ENCODE measurements around the gene SLC22A25. TPM values are rescaled to one million over a fixed set of nuclear protein-coding genes. Genes with fewer than 3 reads are reported as not detected.
"Not testable (repeated sequence)": the region's sequence is repeated elsewhere in the genome, so short reads cannot be mapped to it uniquely, and the experiment has no call there.

SLC22A25 gene
- total and polyA plus RNA-seq, 3 donors from 2014 or later = not detected

DNA sequence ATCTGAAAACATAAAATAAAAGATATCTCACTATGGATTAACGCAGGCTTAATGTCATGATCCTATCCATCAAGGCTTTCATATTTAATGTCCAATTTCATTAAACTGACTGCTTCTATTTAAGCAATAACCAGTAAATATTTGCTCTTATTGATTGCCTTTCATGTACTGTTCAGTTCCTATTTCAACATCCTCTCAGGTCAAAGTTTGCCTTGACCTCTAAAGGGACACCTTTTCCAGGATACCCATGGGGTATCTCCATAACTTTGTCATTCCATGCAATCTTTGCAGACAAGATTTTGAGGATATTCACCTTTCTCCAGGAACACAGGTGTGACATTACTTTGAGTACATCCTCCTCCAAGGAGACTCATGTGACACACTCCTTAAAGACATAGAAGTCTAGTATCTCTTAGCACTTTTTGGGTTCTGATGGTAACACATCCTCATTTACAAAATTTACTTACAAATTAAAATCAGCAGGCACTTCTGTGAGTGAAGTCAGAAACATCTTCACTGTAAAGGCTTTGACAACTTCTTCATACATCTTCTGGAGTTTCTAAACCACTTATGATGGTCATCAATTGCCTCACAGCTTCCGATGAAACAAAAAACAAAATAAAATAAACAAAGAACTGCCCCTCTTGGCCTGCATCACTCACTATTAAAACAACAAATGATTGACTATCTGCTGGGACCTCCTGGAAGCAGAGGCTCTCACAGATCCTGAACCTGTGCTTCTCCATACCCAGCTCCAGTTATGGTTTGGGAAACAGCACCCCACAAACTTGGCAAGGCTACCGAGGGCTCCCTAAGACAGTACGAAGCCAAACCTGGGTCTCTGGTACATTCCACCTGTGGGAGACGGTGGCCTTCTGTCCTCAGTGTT lies 7.0 kb upstream of the SLC22A25 start:
- Histone ChIP-seq H3K9me3 (no peaks in the 10 kb centered on the region), H3K27me3 (no peaks in the 10 kb centered on the region), H3K4me1 (no peaks in the 10 kb centered on the region), H3K4me3 (no peak overlapping the region), H3K27ac (no peak overlapping the region), H3K36me3 (ENCODE audit: low read depth, missing control alignments) (no peaks in the 10 kb centered on the region)
- no peak for TF ChIP-seq POLR2A (IDR thresholded peaks at IDR 0.05)
- WGBS, 2 donors = 76 to 79% methylated on average over 5 of the region's 5 CpGs
- no peak for DNase-seq
- intact Hi-C loops (cut with DNase I; ENCODE audit: low total_unique reads) = no loop called here

DNA sequence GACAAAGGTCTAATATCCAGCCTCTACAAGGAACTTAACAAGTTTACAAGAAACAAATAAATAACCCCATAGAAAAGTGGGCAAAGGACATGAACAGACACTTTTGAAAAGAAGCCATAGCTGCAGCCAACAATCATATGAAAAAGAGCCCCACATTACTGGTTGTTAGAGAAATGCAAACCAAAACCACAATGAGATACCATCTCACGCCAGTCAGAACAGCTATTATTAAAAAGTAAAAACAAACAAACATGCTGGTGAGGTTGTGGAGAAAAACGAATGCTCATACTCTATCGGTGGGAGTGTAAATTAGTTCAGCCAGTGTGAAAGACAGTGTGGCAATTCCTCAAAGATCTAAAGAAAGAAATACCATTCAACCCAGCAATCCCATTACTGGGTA lies 5.6 kb upstream of the SLC22A25 start:
- TF ChIP-seq, protein P1, sequence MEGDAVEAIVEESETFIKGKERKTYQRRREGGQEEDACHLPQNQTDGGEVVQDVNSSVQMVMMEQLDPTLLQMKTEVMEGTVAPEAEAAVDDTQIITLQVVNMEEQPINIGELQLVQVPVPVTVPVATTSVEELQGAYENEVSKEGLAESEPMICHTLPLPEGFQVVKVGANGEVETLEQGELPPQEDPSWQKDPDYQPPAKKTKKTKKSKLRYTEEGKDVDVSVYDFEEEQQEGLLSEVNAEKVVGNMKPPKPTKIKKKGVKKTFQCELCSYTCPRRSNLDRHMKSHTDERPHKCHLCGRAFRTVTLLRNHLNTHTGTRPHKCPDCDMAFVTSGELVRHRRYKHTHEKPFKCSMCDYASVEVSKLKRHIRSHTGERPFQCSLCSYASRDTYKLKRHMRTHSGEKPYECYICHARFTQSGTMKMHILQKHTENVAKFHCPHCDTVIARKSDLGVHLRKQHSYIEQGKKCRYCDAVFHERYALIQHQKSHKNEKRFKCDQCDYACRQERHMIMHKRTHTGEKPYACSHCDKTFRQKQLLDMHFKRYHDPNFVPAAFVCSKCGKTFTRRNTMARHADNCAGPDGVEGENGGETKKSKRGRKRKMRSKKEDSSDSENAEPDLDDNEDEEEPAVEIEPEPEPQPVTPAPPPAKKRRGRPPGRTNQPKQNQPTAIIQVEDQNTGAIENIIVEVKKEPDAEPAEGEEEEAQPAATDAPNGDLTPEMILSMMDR (IDR thresholded peaks at IDR 0.05) = no peak
- no peak for TF ChIP-seq POLR2A (IDR thresholded peaks at IDR 0.05)
- H3K36me3 ChIP-seq (ENCODE audit: low read depth, missing control alignments) = no peaks in the 10 kb centered on the region
- H3K4me3 ChIP-seq = no peak overlapping the region
- no peaks in the 10 kb centered on the region for H3K27me3 ChIP-seq
- WGBS, 2 donors = 71 to 73% methylated on average over 3 of the region's 3 CpGs
- intact Hi-C loops (cut with DNase I; ENCODE audit: low total_unique reads) = no loop called here
- DNase-seq = no peak
- no peaks in the 10 kb centered on the region for H3K9me3 ChIP-seq
- no peak overlapping the region for H3K27ac ChIP-seq
- H3K4me1 ChIP-seq = no peaks in the 10 kb centered on the region

DNA sequence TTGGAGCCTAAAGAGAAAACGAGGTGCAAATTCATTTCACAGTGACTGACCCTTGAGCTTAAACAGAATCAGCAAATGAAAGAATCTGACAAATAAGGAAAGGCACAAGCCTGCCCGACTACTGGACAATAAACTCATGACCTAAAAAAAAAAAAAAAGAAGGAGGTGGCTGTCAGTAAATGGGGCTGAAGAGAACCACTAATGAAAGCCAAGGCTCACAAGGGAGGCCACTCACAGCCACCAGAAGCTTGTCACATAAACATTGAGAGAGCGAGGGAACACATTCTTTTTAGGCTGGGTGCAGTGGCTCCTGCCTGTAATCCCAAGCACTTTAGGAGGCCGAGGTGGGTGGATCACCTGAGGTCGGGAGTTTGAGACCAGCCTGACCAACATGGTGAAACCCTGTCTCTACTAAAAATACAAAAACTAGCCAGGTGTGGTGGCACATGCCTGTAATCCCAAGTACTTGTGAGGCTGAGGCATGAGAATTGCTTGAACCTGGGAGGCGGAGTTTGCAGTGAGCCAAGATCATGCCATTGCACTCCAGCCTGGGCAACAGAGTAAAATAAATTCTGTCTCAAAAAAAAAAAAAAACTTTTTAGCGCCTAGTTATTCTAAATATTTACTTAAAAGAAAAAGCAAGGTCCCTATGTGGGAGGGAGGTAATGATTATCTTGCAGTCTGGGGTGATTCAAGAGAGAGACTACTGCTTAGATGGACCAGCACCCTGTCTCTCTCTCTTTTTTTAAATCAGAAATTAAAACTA lies 4.0 kb upstream of the SLC22A25 start:
- 66 to 72% methylated on average over 7 of the region's 7 CpGs for WGBS, 2 donors
- DNase-seq, H3K4me1 ChIP-seq: not testable (repeated sequence)

DNA sequence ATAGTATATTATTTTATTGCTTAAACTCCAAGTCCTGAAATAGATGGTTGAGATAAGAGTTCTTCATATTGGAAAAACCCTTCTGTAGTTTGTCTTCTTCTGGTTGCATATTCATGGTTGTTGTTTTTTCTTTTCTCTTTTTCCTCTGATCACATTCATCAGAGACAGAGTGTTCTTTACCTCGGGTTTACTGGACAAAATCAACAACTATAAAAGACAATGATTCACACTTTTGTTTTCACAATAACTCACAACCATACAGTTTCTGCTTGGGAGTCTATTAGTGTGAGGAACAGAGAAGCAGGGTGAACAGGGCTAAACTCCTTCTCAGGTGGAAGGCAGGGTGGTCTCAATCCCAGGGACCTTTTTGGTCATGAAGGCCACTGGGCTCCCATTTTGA lies 2.6 kb upstream of the SLC22A25 start:
- no peak for DNase-seq
- Histone ChIP-seq H3K4me3 (no peak overlapping the region), H3K9me3 (no peaks in the 10 kb centered on the region), H3K4me1 (no peaks in the 10 kb centered on the region), H3K27me3 (no peaks in the 10 kb centered on the region), H3K27ac (no peak overlapping the region), H3K36me3 (ENCODE audit: low read depth, missing control alignments) (no peaks in the 10 kb centered on the region)
- TF ChIP-seq POLR2A (IDR thresholded peaks at IDR 0.05) = no peak
- TF ChIP-seq, protein P1 (IDR thresholded peaks at IDR 0.05) = no peak
- WGBS, 2 donors = 40 to 47% methylated on average over 1 of the region's 1 CpG
- intact Hi-C loops (cut with DNase I; ENCODE audit: low total_unique reads) = no loop called here

More for the DNA sequence above, 4.0 kb upstream of the SLC22A25 start:
- H3K9me3 ChIP-seq; intact Hi-C loops (cut with DNase I; ENCODE audit: low total_unique reads); H3K36me3 ChIP-seq (ENCODE audit: low read depth, missing control alignments); H3K4me3 ChIP-seq; H3K27ac ChIP-seq; H3K27me3 ChIP-seq: not testable (repeated sequence)

DNA sequence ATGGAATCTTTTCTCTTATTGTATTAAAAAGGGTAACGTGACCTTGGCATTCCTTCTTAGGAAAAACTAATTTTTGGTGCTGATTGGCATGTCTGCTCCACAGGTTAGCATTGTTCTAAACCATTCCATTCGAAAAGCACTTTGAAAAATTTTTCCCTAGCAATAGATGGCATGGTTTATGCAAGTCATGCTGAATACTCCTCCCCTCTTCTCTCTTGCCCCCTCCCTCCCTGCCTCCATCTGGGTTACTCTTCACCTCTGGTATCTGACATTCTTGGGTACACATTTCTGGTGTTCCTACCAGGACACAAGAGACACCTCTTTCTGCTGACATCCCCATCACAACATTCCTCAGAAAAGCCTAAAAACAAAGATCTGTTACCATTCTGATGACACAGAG lies 1.5 kb upstream of the SLC22A25 start:
- H3K4me1 ChIP-seq = no peaks in the 10 kb centered on the region
- no peaks in the 10 kb centered on the region for H3K36me3 ChIP-seq (ENCODE audit: low read depth, missing control alignments)
- no peaks in the 10 kb centered on the region for H3K27me3 ChIP-seq
- TF ChIP-seq, protein P1 (IDR thresholded peaks at IDR 0.05) = no peak
- no peak for TF ChIP-seq POLR2A (IDR thresholded peaks at IDR 0.05)
- intact Hi-C loops (cut with DNase I; ENCODE audit: low total_unique reads) = no loop called here
- WGBS, 2 donors = 48 to 52% methylated on average over 2 of the region's 2 CpGs
- DNase-seq = no peak
- no peak overlapping the region for H3K27ac ChIP-seq
- no peak overlapping the region for H3K4me3 ChIP-seq
- H3K9me3 ChIP-seq = no peaks in the 10 kb centered on the region
